HG03457 (cell line): ENCODE data around the gene ADM.

ENCODE experiments used
- ATAC-seq: cut with Tn5 transposase; IDR thresholded peaks from one replicate; pipeline ENCODE4 v1.9.1; 2021; ENCODE audit warnings: moderate number of reproducible peaks; ENCODE audit not compliant: unreplicated experiment

ADM gene

DNA sequence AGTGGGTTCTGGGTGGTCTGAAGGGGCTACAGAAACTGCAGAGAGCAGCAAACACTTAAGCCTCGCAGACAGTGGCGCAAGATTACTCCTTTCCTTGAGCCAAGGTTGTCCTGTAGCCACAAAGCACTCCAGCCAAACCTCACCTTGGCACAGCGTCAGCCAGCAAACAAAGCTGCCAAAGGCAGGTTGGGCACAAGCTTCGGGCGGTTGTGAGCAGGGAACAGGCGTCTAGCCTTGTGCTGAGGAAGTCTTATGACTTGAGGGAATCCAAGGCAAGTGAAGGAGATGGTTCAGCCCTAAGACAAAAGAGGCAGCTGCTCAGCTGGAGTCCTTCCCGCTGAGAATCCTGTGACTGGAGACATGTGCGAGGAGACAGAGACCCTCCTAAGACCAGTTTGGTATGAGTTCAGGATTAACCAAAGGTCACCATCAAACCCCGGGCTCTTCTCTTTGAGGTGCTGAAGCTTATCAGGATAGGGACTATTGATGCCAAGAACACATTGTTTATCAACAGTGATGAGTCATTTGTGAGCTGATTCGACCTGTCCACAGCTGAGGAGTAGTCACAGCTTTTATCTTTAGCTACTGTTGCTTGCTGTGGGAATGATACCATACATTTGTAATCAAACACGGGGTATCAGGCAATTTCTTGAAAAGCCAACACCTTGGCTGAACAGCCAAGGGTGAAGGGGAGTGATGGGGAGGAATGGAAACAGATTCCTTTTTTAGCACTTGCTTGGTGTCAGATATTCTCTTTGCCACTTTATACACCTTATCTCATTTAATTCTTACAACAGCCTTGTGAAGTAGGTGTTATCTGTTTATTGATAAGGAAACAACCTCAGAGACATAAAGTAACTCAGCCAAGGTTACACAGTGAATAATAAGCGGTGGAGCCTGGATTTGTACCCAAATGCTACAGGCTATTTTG, 4.6 kb downstream of the ADM start:
- no peak for ATAC-seq

DNA sequence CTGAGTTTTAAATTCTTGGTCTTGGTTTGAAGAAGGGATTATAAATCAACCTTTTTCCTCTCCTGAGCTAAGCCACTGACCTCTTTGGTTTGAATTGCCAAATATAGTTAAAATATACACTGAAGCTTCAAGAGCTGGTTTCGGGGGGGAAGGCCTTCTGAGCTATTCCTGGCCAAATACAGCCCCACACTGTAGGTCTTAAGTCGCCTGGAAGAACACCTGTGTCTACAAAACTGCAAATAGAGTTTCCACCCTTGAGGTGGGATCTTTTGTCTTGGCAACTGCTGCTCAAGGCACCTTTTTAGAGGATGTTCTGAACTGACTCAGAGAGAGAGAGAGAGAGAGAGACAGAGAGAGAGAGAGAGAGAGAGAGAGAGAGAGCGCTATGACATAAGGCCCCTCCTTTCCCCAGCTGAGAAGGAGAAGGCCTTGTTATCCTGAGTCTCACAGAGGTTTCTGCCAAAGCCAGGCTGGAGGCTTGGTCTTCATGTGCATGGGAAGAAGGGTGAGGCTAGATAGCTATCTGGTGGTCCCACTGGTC, 5.5 kb downstream of the ADM start:
- no peak for ATAC-seq

DNA sequence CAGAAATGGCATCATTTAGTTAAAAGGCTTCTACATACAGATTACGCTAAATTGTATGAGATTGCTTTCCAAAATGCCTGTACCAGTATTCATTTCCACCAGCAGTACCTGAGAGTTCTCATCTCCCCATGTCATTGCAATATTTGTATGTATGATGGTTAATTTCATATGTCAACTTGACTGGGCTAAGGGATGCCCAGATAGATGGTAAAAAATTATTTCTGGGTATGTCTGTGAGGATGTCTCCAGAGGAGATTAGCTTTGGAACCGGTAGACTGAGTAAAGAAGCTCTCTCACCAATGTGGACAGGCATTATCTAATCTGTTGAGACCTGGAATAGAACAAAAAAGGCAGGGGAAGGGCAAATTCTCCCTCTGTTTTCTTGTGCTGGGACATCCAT, 6.9 kb downstream of the ADM start:
- no peak for ATAC-seq

DNA sequence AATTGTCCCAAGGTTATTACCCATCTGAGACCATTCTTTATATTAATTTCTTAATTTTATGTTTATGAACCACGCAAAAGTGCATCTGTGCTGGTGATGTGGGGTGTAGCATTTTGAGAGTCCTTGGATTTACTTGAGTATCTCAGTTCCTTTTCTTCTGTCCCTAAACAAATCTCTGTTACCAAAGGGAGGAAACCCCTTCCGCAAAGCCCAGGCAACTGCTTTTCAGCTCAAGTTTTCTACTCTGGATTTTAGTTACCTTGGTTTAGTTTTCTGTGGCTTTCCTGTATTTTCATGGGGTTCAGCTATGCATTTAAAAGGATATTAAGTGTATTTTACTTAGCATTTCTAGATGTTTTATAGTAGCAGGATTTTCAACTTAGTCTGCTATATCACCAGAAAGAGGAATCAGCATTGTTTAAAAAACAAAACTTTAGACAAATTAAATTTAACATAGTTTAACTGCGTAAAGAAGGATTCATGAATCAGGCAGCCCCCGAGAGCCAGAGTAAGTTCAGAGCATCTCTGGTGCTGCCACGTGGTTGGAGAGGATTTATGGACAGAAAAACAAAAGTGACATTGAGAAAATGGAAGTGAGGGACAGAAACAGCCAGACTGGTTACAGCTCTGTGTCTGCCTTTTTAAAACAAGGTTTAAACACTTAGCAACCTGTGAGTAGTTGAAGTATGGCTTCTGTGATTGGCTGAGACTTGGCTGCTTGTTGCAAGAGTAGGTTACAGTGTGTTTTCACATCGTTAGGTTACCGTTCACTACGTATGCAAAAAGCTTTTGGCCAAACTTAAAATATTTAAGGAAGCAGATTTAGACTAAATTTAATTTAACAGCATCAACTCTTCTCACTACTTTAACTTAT, 9.6 kb downstream of the ADM start:
- no peak for ATAC-seq

DNA sequence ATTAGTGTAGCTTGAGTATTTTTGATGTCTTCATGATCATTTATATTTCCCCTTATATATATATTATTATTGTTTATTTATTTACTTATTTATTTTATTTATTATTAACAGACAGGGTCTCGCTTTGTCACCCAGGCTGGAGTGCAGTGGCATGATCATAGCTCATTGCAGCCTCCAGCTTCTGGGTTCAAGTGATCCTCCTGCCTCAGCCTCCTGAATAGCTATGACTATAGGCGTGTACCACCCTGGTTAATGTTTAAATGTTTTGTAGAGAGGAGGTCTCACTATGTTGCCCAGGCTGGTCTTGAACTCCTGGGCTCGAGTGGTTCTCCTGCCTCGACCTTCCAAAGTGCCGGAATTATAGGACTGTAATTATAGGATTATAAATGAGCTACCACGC, 10.2 kb downstream of the ADM start:
- no peak for ATAC-seq

DNA sequence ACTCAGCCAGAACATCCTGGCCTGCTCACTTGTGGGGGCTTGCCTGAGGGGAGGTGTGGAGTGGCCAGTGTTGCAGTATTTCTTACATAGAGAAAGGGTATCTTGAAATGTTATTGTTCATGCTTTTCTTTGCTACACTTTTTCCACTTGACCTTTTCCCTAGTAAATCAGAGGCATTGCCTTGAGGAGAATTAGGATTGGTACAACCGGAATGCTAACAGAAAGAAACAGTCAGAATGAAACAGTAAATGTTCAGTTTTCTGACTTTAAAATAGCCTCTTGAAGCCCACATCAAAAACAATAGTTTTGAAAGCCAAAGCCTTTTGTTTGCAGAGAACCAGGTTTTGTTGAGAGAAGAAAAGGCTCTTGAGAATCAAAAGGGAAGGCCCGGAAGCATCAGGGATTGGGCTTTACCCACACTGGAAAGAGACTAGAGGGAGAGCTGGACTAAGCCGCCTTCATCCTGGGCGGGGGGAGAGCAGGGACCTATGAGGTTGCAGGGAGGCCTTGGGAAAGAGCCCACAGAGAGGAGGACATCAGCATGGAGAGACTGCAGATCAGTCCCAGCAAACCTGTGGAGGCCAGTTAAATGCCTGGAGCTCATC, 12.4 kb downstream of the ADM start:
- no peak for ATAC-seq

DNA sequence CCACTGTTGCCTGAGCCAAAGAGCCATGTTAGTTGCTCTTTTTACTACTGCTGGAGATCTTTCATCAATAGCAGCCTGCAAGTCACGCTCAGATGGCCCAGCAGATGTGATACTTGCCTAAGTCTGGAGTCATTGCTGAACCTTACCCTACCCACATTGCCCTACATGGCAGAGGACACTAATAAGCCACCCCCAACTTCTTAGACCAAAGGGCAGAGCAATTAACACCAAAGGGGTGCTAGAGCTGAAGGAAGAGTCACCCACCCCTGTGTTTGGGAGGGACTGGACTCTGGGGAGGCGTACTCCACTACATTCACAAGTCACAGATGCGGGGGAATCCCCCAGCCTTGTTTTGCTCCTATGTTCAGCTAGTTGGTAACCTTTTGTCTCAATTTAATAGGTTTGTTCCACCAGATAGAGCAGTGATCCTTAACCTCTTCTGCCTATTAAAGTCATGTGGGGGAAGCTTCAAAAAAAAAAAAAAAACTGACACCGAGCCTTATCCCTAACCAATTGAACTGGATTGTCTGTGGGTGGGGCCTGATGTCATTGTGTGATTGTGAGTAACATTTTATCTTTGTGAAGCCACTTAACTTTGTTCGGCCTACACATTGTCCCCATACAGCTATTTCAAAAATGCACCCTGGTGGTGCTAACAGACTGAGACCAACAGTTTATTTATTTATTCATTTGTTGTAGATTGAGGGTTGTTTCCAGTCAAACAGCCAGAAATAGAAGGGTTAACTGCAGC, 13.1 kb downstream of the ADM start:
- no peak for ATAC-seq

DNA sequence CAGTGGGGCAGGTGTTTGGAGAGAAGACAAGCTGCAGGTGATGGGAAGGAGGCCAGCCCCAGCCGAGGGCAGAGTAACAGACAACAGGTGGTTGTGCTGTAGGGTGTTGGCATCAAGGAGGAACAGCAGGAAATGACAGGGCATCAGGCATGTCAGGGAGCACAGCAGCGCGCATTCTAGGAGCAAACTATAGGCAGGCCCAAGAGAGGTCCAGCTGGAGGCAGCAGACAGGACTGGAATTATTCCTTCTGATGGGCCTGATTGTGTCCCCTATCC, 13.6 kb downstream of the ADM start:
- ATAC-seq: no peak

DNA sequence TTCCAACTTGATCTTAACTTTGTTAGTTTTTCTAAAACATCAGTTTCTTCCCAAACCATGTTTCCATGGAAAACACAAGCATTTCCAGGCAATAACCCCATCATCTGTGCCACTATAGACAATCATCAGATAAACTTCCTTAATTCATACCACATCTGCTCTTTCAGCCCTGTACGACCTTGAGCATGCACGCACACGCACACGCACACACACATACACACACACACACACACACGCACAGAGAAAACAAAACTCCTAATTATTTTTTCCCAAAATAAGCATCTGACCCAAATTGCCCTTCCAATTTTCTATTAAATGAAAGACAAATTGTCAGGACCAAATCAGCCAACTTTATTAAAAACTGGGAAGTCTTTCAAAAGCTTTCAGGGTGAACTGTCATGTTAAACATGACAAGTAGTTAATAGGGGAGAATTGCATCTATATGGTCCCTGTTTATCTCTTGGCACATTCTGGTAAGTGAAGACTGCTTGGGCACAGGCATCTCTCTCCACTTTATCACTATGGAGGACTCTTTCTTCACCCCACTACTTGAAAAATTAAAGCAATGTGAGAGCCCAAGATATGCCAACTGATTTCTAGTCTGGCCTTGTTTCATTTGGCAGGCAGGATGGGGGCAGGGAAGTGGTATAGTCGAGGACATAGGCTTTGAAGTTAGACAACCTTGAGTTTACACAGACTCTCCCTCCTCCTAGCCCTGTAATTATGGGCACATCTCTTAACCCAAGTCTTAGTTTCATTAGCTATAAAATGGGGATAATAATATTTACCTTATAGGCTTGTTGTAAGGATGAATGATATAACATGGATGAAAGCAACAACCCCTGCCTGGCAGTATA, 15.1 kb downstream of the ADM start:
- ATAC-seq: no peak

DNA sequence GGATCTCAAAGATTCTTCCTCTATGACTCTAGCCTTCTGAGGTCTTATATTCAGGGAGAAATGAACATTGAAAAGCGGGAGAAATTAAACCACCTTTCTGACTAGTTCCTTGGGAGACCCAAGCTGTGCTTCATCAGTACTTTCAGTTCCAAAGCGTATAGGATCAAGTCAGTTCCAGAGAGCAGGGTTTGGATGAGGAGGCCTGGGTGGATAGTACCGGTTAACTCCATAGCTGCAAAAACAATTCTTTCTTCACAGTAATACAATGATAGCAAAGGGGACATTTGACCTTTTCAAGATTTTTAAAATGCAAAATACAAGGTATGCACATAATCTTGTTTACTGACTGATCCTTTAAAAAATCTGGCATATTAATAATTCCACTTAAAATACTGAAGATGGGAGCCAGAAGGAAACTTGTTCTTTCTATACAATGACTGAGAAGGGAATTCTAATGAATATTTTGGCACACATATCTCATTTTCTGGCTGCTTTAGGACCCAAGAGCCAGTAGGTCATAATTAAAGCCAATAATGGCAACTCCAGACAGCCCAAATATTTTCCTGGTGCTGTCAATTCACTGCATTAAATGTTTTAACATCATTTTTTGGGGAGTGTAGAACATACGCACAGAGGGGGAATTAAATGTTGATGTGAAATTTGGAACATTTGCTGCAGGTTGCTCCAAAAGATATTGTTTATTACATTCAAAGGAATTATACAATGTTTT, 16.0 kb downstream of the ADM start:
- ATAC-seq: no peak

DNA sequence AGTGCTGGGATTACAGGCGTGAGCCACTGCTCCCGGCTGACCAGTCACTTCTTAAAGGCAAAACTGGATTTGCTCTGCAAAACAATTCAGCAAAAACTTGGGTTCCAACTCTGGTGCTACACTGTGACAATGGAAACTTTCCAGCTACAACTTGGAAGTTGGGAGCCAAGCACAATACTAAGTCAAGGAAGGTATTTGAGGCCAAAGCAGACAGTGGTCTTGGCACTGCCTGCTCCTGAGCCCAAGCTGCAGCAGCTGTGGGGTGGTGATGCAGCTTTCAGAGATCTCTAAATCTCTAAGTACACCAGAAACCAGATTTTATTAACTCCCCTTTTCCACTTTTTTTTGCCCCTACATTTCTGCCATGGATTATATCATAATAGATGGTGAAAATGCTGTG, 17.5 kb downstream of the ADM start:
- no peak for ATAC-seq

DNA sequence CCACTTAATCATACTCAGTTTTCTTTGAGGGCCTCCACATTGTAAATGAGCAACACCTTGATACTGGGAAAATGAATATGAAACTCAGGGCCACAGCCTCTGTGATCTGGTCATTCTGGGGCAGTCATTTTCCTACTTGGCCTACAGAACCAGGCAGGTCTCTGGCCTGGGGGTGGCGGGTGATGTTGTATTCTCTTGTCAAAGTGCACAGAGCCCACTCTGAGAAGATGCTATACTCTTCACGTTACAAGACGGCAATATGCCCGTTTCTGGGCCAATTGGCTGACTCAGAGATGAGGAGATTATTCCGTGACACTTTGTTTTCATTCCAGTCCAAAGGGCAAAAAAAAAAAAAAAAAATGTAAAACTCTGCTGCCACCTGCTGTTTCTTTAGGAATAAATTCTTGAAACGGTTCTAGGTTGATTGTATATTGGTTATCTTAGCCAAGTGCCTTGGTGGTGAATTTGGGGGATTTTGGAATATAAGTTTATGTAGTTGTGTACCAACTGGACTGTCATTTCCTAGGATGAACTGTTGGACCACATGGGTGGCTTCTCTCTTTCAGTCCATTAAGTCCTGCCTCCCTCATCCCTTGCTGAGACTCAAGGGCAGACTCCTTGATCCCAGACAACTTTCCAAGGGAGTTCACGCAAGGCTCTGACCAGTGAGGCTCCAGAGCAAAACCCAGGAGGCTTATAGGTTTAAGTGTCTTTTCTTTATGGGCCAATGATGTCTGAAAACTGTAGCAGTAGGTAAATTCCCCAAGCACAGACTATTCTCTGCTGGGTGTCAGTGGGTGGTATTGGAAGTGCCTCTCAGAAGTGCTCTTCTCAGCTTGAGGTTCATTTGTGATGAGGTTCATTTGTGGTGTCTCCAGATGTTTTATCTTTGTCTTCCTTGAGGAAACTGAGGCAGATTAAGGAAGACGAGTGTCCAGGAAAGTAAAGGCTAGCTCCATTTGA, 18.2 kb downstream of the ADM start:
- ATAC-seq: no peak

DNA sequence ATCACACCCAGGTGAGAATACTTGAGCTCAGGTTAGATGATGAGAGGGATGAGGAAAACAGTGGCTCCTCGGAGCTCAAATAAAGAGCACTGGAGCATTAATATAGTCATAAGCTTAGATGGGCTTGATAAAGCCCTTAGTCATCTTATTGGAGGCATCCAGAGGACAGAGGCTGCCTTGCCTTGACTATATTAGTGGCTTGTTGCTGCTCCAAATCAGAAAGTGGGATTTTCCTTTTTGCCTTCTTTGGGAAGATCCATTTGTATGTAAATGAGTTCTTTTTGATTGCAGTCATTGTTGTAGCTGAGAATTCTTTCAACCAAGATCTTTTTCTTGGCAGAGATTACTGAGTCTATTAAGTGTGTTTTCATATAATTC, 18.9 kb downstream of the ADM start:
- no peak for ATAC-seq

DNA sequence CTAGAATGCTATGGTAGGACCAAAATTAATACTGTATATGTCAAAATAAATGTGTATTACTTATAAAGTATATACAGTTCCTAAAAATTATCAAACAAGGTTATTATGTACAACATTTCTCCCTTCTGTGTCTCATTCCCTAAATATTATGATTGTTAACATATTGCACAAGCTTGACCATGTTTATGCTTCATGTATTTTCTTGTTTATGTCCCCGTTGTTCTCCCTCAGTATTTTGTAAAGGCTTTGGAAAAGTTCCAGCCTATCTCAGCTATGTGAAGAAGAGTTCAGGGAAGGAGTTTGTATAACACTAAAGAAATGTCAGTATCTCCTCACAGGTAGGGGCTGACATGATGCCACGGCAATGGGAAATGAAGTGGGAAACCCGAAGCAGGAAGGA, 19.6 kb downstream of the ADM start:
- ATAC-seq: no peak

DNA sequence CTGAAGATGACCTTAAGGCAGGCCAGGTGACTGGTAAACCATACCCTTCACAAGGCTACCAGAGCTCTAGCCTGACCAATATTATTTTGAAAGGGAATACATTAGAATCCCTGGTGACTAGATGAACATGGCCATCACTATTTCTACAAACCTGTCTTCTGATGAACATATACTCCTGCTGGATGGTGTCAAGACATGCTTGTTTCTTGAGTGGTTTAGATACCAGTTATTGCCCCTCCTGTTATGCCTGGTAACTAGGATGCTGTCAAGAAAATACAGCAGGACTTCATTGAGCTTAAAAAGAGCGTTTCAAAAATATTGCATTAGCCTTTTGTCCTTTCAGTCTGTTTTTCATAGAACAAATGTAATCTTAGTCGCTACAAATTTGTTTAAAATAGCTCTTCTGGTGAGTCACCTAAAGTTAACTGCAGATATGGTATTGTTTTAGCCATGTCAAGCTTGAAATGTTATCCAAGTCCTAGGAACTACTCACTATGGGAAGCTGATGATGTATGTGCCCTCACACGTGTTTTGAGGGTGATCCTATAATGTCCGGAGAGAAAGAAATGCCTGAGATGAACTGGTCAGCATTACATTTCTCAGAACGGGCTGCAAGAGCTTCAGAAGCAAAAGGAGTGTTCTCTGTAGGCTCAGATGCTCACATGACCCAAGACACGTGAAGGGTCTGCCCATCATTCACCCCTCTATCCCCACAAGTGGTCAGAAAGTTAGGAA, 20.6 kb downstream of the ADM start:
- ATAC-seq: no peak

DNA sequence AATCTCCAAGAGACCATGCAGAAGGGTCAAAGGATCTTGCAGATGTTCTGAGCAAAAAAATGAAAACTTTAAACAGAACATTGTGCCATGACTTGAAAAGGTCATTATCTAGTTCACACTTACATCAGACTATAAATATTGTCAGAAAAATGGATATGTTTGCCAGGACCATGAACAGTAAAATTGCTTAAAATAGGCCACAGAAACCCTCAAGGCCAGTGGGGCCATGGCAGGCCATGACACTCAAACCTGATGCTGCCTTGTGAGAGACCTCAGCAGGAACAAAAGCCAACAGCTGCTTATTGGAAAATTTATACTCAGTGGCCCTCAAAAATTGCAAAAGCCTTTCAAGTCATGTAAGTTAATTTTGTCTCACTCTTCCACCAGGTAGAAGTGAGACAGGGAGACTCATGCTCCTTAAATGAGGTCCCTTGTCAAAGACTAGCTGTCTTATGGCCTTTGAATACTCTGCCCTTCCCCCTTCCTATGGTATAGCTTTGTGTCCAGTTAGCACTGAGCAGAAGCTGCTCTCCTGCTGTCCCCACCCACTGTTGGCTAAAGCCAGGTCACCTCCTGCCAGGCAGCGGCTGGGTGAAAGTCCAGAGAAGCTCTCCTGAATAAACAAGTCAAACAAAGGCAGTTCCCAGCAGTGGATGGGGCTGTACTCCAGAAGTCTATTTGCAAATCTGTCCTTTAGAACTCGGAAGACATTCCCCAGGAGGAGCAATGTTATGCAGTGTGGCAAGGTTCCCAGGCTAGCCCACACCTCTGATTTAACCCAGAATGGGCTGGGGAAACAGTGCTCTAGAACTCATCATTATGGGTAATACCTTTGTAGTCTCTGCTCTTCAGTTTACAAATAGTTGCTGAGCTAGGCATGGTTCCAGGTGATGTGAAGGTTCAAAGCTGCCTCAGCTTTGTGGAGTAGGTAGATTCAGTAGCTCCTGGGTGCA, 21.4 kb downstream of the ADM start:
- ATAC-seq: no peak
